HG03354 (cell line): ENCODE results near the gene CCDC74B.
"Not testable (repeated sequence)": the region's sequence is repeated elsewhere in the genome, so short reads cannot be mapped to it uniquely, and the experiment has no call there.

Experiments
- ATAC-seq: cut with Tn5 transposase; IDR thresholded peaks from one replicate; pipeline ENCODE4 v1.9.1; 2021; ENCODE audit warnings: mild to moderate bottlenecking; ENCODE audit not compliant: unreplicated experiment, poor library complexity, severe bottlenecking

CCDC74B gene

GRCh38 chr2:130169163-130169562, 24.3 kb upstream of the CCDC74B start:
- ATAC-seq: not testable (repeated sequence)

GRCh38 chr2:130166611-130167010, 21.7 kb upstream of the CCDC74B start:
- not testable (repeated sequence) for ATAC-seq

- no peak for ATAC-seq
Measured at GRCh38 chr2:130165293-130166016, 20.5 kb upstream of the CCDC74B start.

GRCh38 chr2:130162968-130163367, 18.1 kb upstream of the CCDC74B start:
- no peak for ATAC-seq

GRCh38 chr2:130162486-130162885, 17.6 kb upstream of the CCDC74B start:
- ATAC-seq: not testable (repeated sequence)

GRCh38 chr2:130160838-130161705, 16.2 kb upstream of the CCDC74B start:
- ATAC-seq: not testable (repeated sequence)

GRCh38 chr2:130160131-130160530, 15.2 kb upstream of the CCDC74B start:
- ATAC-seq: no peak

- not testable (repeated sequence) for ATAC-seq
Measured at GRCh38 chr2:130159376-130159775, 14.5 kb upstream of the CCDC74B start.

- ATAC-seq: no peak
Measured at GRCh38 chr2:130158631-130159030, 13.7 kb upstream of the CCDC74B start.

GRCh38 chr2:130157825-130158514, 13.1 kb upstream of the CCDC74B start:
- peak; percentile 86 for ATAC-seq

GRCh38 chr2:130157354-130157753, 12.4 kb upstream of the CCDC74B start:
- ATAC-seq: peak; percentile 32

GRCh38 chr2:130156624-130157004, 11.7 kb upstream of the CCDC74B start:
- no peak for ATAC-seq

GRCh38 chr2:130155956-130156623, 11.2 kb upstream of the CCDC74B start:
- ATAC-seq: not testable (repeated sequence)

GRCh38 chr2:130154773-130155765, 10.2 kb upstream of the CCDC74B start:
- ATAC-seq: no peak

- not testable (repeated sequence) for ATAC-seq
Measured at GRCh38 chr2:130154423-130154770, 9.5 kb upstream of the CCDC74B start.

- not testable (repeated sequence) for ATAC-seq
Measured at GRCh38 chr2:130153721-130154422, 9.0 kb upstream of the CCDC74B start.

- no peak for ATAC-seq
Measured at GRCh38 chr2:130152816-130153595, 8.1 kb upstream of the CCDC74B start.
